Suppressor macrophage (primary cell): Measurements from ENCODE around the gene EIF5A.

ENCODE experiments used
- DNase-seq, 4 experiments: peaks; one replicate each; pipeline ENCODE4 v3.0.0-alpha.2; 2020 to 2022

EIF5A gene

DNA sequence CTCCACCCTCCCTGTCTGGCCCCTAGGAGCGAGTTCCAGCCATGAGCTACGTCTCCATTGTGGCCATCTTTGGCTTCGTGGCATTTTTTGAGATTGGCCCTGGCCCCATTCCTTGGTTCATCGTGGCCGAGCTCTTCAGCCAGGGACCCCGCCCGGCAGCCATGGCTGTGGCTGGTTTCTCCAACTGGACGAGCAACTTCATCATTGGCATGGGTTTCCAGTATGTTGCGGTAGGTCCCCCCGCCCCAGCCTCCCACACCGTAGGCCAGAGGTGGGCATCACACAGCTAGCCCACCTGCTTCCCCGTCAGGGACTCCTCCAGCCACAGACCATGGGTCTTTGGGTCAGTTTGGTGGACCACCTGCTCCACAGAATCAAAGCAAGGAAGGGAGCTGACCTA is 21.7 kb upstream of the EIF5A start:
- DNase-seq, result no peak

GRCh38 chr17:7289256-7290032 is 18.0 kb upstream of the EIF5A start:
- DNase-seq, result no peak

DNA sequence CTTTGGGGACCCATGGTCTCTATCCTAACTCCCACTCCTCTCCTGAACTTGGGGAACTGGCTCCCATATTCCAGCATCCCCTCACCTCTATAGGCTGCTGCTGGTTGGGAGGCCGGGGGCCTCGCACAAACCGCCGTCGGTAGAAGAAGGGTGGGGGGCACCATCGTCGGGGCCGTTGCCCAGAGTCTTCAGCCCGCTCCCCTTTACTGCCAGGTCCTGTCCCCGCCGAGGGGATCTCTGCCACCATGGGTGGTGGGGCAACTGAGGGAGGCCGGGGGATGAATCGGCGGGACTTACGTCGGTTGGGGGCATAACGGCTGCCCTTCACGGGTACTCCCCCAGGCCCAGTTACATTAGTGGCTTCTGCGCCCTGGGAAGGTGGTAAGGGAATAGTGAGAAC is 17.3 kb upstream of the EIF5A start:
- no peak for DNase-seq

DNA sequence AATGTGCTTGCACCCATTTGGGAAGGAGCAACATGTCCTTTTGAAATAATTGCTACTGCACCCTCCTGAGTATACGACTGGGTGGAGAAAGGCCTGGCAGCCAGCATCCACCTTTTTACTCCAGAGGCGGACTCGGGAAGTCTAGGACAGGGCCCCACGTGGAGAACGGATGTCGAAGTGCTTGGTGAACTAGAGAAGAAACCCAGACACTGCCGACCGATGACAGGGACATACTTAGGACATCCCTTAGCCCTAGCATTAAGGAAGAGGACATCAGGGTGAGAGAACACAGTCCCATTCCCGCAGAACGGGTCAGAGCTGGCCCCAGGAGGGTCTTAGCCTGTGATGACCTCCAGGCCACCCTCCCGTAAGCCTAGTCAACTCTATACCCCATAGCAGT is 16.7 kb upstream of the EIF5A start:
- no peak for DNase-seq

GRCh38 chr17:7292194-7292593 is 15.2 kb upstream of the EIF5A start:
- DNase-seq, result no peak

GRCh38 chr17:7292729-7293128 is 14.7 kb upstream of the EIF5A start:
- DNase-seq, result no peak

GRCh38 chr17:7293159-7293558 is 14.3 kb upstream of the EIF5A start:
- DNase-seq, result no peak

DNA sequence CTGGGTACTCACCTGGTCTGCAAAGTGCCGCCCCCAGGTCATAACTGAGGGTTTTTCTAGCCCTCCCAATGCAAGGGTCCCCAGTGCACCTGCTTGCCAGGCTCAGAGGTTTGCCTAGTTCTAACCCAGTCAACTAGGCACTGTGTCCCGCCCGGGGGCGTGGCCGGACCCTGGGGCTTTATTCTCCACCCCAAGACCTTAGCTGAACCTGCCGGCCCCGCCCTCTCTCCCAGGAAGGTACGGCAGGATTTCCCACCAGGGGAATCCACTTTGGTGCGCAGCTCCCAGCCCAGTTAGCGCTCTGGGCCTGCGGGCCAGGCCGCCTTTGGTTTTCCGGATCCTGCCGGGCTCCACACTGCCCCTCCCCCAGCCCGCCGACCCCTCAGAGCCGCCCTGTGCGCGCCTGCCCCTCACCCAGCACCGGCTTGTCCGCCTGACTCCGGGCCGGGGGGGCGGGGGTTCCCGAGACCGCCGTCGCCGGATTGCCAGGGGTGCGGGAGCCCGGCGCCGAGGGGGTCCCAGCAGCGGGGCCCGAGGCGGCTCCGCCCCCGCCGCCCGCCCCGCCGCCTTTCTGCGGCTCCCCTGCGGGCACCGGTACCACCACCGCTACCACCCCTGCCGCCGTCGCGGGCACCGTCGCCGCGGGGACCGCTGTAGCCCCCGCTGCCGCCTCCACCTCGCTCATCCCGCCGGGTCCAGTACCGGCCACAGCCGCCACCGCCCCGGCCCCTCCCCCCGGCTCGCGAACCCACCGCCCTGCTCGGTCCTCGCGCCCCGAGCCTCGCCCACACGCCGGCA is 13.4 kb upstream of the EIF5A start:
- DNase-seq, result no peak

DNA sequence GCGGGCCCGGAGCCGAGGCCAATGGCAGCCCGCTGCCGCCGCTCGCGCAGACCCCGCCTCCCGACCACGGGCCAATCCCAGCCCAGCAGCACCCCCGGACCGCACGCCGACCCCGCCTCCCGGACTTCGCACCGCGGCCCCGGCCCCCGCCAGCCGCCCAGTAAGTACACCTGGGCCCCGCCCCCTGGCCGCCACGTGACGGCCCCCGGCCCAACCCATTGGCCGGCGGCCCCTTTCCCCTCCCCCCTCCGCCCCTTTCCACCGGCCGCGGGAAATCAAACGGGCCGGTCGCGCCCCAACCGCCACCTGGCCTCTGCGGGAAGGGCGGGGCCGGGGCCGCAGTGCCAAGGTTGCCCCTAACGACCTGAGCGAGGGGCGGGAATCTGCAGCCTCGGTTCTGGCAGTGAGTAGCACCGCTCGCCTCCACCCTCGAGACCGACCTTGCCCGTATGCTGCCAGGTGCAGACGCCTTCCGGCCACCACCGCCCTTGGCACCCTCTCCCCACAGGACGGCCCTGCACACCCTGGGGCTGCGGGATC is 12.7 kb upstream of the EIF5A start, which contains the start of gene YBX2:
TSS of gene YBX2 (minus strand) at position 26 of the 540 bp plus-strand sequence. CDS start 139 bp downstream, outside the sequence.
- peak; percentile 24 to 66 (median 43) for DNase-seq

- DNase-seq, result no peak
These were observed 11.9 kb upstream of the EIF5A start for GRCh38 chr17:7295230-7296180.

GRCh38 chr17:7296189-7296861 is 11.1 kb upstream of the EIF5A start:
- peak; percentile 90 to 95 (median 94) for DNase-seq

DNA sequence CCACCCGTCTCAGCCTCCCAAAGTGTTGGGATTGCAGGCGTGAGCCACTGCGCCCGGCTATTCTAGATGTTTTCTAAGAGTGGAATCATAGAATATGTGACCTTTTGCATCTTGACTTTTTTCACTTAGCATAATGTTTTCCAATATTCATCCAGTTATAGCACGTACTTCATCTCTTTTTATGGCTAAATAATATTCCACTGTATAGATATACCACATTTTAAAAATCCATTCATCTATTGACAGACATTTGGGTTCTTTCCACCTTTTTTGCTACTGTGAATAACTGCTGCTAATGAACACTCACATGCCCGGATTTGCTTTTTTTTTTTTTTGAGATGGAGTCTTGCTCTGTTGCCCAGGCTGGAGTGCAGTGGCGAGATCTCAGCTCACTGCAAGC is 3.2 kb upstream of the EIF5A start:
- DNase-seq, result no peak

DNA sequence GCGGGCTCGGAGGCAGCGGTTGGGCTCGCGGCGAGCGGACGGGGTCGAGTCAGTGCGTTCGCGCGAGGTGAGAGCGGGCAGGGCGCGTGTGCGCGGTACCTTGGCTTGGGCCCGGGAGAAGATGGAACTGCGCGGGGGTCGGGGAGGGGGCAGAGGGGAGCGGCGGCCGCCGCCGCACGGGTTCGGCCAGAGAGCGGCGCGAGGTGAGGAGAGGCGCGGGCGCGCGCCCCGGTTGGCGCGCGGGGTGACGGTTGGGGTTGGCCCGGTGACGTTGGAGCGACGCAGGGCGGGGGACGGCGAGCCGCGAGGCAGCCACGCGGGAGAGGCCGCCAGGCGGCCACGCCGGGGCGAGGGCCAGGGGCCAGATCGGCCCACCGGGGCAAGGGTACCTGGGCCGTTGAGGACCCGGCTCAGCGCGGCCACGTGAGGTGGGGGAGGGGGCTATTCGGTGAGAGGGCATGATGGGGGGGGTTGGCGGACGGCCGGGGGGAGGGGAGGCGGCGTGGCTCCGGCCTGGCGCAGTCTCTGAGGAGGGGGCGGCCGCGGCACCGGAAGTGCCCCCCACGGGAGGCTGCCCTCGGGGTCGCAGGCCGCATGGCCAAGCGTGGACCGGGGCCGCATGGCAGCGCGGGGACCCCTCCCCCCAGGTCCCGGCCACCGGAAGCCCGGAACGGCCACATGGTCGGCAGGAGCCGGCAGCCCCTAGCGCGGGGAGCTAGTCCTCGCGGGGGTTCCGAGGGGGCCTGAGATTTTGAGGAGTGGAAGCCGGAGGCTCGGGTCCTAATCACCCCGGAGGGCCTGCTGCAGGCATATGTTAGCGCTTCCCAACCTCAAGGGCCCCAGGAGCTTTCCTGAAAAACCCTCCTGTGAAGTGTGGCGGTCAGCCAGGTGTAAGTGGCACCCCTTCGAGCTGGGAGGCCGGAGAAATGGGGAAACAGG is 527 bp downstream of the EIF5A start:
- DNase-seq, result peak; percentile 76 to 90 (median 80)

DNA sequence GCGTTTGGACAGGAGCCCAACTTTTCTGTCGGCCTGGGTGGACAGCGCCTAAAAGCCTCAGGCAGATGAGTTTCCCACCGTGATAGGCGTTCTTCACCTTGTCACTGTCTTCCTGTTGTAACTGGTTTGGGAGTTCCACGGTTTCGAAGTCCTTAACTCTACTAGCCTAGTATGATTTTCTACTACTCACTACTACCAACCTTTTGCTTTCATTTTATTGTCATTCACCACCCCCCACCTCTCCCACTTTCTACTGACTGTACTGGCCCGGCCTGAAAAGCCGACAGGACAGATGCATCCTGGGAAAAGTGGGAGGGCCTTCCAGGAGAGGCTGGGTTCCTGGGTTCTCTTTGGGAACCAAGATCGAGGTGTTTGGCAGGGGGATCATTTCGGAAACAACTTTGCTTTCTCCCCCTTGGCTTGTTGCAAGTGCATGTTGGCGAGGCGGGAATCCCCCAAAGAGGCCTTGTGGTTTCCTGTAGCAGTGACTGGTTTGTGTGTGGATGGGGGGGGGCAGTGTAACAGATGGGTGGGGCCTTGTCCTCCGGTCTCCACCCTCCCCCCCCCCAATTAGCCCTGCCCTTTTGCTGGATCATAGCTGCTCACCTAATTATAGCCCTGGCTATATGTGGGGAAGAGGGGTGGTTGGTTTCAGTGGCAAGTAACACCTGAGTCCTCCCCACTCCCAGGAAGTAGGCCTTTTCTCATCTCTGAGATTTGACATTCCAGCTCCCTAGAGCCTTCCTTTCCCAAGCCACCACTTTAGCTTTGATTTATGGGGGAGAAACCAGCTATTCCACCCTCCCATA is 1.4 kb downstream of the EIF5A start:
- DNase-seq, result peak; percentile 69 to 83 (median 82)

- DNase-seq, result no peak
These were observed 2.2 kb downstream of the EIF5A start for GRCh38 chr17:7309628-7310027.

- no peak for DNase-seq
These were observed 3.8 kb downstream of the EIF5A start for GRCh38 chr17:7311110-7311705.

GRCh38 chr17:7312432-7313087 is 5.1 kb downstream of the EIF5A start:
- no peak for DNase-seq

DNA sequence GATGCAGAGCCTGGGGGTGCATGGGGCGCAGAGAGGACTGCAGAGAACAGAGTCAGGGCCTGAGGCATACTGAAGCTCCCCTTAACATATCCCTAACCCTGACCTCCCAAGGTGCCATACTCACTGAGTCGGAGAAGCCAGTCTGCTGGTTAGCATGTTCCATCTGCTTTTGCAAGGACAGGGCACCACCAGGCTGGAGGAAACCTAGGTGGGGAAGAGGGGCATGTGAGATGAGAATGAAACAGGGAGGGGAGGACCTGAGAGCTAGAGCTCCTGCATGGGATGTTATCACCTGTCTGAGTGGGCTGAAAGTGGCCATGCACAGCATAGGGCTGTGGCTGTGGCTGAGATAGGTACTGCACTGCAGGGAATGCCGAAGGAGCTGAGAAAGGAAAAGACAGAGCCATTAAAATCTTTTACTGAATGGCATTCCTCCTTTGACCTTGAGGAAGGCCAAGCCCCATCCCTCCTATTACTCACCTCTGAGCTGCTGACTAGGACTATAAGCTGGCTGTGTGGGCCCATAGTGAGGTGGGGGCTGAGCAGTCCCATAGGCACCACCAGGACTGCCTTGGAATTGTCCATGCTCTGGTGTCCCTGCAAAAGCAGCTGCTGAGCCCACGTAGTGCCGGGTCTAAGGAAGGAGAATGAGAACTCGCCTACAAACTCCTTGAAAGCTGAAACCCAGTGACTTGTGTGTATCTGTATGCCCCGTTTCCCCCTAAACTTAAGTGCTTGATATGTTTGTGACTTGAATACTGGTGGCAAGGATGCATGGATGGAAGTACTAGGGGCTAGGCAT is 5.9 kb downstream of the EIF5A start:
- DNase-seq, result no peak
